ENCODE measurements around the gene THOC7. TPM values are rescaled to one million over a fixed set of nuclear protein-coding genes. Genes with fewer than 3 reads are reported as not detected.

Gene THOC7
- total RNA-seq, 4 donors from 2014 or later, result 32.2 to 77.4 (median 47.9) TPM

DNA sequence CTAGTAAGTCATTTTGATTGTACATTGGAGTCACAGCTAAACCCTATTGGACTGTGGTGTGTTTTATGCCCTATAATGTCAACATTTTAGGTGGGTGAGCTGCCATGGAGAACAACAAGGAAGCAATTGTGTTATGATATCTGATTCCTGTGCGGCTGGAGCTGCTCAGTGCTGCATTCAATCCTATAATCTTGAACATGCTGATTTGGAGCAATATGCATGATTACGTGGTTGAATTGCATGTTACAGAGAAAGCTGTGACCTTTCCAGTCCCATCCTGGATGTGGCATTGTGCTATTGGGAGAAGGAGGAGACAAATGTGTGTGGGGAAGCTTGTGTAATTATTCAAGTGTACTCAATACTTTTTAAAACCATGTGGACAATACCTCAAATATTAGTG is 64.7 kb downstream of the THOC7 start:
- no peaks in the 10 kb centered on the region for H3K27me3 ChIP-seq
- TF ChIP-seq, protein P1, sequence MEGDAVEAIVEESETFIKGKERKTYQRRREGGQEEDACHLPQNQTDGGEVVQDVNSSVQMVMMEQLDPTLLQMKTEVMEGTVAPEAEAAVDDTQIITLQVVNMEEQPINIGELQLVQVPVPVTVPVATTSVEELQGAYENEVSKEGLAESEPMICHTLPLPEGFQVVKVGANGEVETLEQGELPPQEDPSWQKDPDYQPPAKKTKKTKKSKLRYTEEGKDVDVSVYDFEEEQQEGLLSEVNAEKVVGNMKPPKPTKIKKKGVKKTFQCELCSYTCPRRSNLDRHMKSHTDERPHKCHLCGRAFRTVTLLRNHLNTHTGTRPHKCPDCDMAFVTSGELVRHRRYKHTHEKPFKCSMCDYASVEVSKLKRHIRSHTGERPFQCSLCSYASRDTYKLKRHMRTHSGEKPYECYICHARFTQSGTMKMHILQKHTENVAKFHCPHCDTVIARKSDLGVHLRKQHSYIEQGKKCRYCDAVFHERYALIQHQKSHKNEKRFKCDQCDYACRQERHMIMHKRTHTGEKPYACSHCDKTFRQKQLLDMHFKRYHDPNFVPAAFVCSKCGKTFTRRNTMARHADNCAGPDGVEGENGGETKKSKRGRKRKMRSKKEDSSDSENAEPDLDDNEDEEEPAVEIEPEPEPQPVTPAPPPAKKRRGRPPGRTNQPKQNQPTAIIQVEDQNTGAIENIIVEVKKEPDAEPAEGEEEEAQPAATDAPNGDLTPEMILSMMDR (IDR thresholded peaks at IDR 0.05), result no peak
- TF ChIP-seq POLR2A (IDR thresholded peaks at IDR 0.05), result no peak
- no peak for TF ChIP-seq EP300 (IDR thresholded peaks at IDR 0.05)
- H3K9me3 ChIP-seq, result no peaks in the 10 kb centered on the region
- H3K4me1 ChIP-seq, result no peaks in the 10 kb centered on the region
- no peaks in the 10 kb centered on the region for H3K36me3 ChIP-seq
- H3K27ac ChIP-seq, result no peak overlapping the region
- WGBS, 2 donors, result 59 to 60% methylated on average over 2 of the region's 2 CpGs
- DNase-seq (ENCODE audit: low spot score in 2 of 2), result no peak
- no peak overlapping the region for H3K4me3 ChIP-seq

DNA sequence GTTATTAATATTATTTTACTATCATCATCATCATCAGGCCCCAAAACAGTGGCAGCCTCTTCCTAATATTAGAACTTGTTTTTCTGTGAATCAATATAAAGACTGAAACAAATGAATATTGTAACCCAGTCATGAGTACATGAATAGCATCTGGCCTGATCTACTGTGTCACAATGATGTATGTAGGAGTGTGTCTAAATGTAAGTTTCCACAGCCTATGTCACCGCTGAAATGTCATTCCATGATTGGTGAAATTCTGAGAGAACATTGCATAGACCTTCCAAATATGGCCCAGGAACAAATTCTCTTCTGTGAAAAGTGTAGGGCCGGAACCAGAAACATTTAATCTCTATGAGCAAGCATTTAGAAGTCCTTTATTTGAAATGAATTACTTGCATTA is 65.1 kb downstream of the THOC7 start:
- TF ChIP-seq, protein P1 (IDR thresholded peaks at IDR 0.05), result no peak
- no peak for TF ChIP-seq POLR2A (IDR thresholded peaks at IDR 0.05)
- TF ChIP-seq EP300 (IDR thresholded peaks at IDR 0.05), result no peak
- no peak for DNase-seq (ENCODE audit: low spot score in 2 of 2)
- H3K4me1 ChIP-seq, result no peaks in the 10 kb centered on the region
- H3K4me3 ChIP-seq, result no peak overlapping the region
- H3K27ac ChIP-seq, result no peak overlapping the region
- WGBS, 2 donors, result 55 to 61% methylated on average over 2 of the region's 2 CpGs
- H3K9me3 ChIP-seq, result no peaks in the 10 kb centered on the region
- no peaks in the 10 kb centered on the region for H3K36me3 ChIP-seq
- H3K27me3 ChIP-seq, result no peaks in the 10 kb centered on the region

DNA sequence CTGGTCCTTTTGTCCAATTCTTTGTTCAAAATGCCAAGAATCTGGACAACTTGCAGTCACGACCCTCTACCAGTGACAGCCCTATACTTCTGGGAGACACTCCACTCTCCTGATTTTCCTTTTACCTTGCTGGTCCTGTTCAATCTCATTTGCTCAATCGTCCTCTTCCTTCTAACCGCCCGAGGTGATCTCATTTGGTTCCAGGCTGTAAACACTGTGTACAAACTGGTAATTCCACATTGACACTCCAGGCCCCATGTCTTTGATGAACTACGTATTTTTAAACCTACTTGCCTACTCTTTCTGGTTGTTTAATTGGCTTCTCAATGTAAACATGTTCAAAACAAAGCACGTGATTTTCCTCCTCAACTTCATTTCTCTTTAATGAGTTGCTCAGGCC is 68.2 kb downstream of the THOC7 start:
- Histone ChIP-seq H3K4me3 (no peak overlapping the region), H3K27me3 (no peaks in the 10 kb centered on the region), H3K4me1 (no peaks in the 10 kb centered on the region), H3K27ac (no peak overlapping the region), H3K36me3 (no peaks in the 10 kb centered on the region), H3K9me3 (no peaks in the 10 kb centered on the region)
- 40 to 46% methylated on average over 6 of the region's 6 CpGs for WGBS, 2 donors
- no peak for DNase-seq (ENCODE audit: low spot score in 2 of 2)
- TF ChIP-seq POLR2A (IDR thresholded peaks at IDR 0.05) (no peak), EP300 (IDR thresholded peaks at IDR 0.05) (no peak)
- TF ChIP-seq, protein P1 (IDR thresholded peaks at IDR 0.05), result no peak

DNA sequence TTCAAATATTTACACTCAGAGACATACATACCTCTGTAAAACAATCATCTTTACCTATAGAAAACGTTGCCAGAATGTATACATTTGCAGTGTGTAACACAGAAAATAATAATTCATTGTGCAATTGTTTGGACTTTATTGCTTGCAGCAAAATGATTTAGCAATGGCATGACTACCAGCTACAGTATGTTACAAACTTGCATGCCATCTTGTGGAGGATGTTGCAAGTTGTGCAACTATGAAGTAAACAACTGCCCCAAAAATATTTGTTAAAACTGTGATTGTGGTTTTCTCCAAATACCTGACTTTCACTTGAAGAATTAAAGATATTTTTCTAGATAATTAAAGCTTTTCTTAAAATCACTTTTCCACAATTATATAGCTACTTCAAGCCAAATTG is 71.6 kb downstream of the THOC7 start:
- no peak overlapping the region for H3K4me3 ChIP-seq
- no peaks in the 10 kb centered on the region for H3K4me1 ChIP-seq
- WGBS, 2 donors, result 9 to 11% methylated on average over 1 of the region's 1 CpG
- TF ChIP-seq, protein P1 (IDR thresholded peaks at IDR 0.05), result peak in 4 of 5 experiments; percentile 6 to 45 (median 16)
- TF ChIP-seq POLR2A (IDR thresholded peaks at IDR 0.05), result no peak
- H3K9me3 ChIP-seq, result no peaks in the 10 kb centered on the region
- no peaks in the 10 kb centered on the region for H3K36me3 ChIP-seq
- no peak overlapping the region for H3K27ac ChIP-seq
- no peak for DNase-seq (ENCODE audit: low spot score in 2 of 2)
- no peaks in the 10 kb centered on the region for H3K27me3 ChIP-seq

Small RNA genes lying within 50 kb of the gene (small RNA-seq; reads per million reads assigned to genes)
- not detected for gene SCAANT1

Other genes starting within 250 kb of the THOC7 start
- gene SNTN, start 211.1 kb downstream of the THOC7 start, total RNA-seq, result not detected
- gene C3orf49, start 44.5 kb downstream of the THOC7 start, total RNA-seq, result not detected
- 10 to 100 TPM; 29.2 to 44.2 (median 38.3) TPM for gene ATXN7, start 62 bp upstream of the THOC7 start, total RNA-seq
- not detected for gene SCAANT1, start 48.6 kb upstream of the THOC7 start, total RNA-seq
- gene PSMD6, start 159.7 kb upstream of the THOC7 start, total RNA-seq, result 10 to 100 TPM; 47.4 to 64.5 (median 58.9) TPM